T47D (cell line): ENCODE results near the gene SEC14L1.

ENCODE experiments used
- DNase-seq, 2 experiments: peaks; one replicate each; pipeline versions ENCODE4 v3.0.0 to v3.0.0-alpha.2; 2011 to 2012; ENCODE audit warnings: low read depth in 1 of 2, low spot score in 1 of 2
- JUND ChIP-seq: IDR thresholded peaks from 2 replicates; pipeline ENCODE4 v1.6.1; 2012; ENCODE audit warnings: low read depth
- in situ Hi-C: cut with HindIII; loops from 2 replicates; pipeline ENCODE4 v1.10.0; 2016; ENCODE audit warnings: low sequenced_read_pairs, low pct_unique_long_range_greater_than_20kb

SEC14L1 gene

DNA sequence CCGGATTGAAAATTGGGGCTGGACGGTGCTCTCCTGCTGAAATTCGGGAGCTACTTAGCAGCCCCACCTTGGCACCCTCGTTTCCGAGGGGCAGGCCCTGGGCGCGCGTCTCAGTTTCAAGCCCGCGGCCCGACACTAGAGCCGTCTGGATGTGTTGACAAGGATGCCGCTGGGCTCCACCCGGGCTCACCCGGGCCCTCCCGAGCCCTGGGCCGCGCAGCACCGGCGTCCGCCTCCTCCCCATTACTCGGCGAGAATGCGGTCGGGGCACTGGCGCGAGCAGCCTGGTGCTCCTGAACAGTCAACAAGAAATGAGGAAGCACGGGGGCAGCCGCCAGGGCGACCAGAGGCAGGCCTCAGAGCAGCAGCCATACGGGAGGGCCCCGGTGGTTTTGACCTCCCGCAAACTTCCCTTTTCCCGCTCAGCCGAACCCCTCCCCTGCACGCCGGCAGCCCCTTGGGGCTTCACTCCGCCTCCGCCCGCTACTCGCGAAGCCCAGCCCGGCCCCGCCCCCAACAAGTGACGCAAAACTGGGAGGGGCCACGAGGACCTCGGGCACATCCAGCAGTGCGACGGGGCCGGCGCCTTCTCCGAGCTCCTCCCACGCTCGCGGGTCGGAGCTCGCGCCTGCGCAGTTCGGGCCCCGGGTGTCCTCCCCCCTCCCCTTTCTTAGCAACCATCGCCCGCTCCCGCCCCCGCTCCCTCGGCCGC, 447 bp upstream of the SEC14L1 start:
- in situ Hi-C loops: no loop called here
- TF ChIP-seq JUND: no peak
- DNase-seq: peak; percentile 93 to 99

DNA sequence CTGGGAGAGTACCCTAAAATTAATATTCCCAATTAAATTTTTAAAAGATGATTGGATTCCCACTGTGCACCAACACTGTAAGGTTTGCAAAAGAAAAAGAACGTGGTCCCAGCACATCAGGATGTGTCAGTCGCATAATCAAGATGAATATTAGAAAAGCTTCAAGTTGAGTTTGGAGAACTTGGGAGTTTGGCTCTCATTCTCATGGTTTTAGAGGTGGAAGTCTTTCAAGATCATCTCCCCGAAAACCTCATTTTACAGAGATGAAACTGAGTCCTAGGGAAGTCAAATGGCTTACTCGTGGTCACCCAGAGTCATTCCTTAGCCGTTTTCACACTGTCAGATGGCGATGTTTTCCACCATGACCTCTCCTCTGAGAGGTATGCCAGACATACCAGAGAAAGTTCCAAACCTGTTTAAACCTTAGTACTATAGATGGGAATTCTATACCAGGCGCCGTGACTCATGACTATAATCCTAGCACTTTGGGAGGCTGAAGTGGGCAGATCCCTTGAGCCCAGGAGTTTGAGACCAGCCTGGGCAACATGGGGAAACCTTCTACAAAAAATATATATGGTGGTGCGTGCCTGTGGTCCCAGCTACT, 1.2 kb downstream of the SEC14L1 start:
- no peak for TF ChIP-seq JUND
- in situ Hi-C loops: no loop called here
- DNase-seq: no peak

DNA sequence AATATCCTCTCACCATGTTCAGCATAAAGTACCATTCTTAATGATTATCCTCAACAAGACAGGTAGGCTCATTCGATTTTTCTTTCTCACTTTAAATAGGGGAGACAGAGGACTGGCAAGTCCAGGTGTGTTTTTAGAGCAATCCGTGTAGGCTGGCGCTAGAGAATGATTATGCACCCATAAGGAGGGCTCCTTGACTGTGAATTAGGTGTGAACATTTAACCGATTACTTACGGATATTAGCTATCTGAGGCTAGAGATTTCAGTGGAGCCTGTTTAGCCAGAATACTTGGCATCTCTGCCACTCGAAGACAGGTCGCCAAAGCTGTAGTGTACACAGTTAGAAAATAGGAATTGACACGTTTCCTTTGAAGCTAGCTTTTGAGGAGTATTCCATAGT, 1.9 kb downstream of the SEC14L1 start:
- no peak for DNase-seq
- in situ Hi-C loops: no loop called here
- no peak for TF ChIP-seq JUND

DNA sequence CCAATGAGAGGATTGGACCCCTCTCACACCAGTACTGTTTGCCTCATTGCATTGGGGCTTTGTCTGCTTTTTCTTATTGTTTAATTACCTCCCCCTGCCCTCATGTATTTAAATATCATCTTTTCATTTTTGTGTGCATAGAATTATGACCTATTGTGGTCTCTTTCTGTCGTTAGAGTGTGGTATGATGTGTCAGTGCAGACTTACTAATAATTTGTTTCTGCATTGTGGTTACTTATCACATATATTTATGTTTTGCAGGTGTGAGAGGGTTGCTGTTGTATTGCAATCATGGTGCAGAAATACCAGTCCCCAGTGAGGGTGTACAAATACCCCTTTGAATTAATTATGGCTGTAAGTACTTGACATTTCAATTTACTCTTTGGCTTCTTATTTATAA, 2.5 kb downstream of the SEC14L1 start:
- in situ Hi-C loops: no loop called here
- DNase-seq: no peak
- no peak for TF ChIP-seq JUND

DNA sequence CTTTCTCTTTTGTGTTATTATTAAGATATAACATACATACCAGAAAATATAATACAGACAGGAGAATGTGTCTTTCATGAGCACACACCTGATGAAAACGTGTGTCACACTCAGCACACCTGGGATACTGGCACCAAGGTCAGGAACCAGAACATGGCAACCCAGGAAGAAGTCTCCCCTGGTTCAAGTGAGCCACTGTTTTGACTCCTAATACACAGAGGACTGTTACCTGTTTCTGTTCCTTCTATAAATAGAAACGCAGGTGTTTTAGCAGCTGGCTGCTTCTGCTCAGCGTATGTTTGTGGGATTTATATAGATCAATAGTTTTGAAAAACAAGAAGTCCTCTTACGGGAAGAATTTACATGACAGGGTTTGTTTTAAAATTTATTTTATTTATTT, 3.5 kb downstream of the SEC14L1 start:
- DNase-seq: no peak
- in situ Hi-C loops: no loop called here
- TF ChIP-seq JUND: no peak

DNA sequence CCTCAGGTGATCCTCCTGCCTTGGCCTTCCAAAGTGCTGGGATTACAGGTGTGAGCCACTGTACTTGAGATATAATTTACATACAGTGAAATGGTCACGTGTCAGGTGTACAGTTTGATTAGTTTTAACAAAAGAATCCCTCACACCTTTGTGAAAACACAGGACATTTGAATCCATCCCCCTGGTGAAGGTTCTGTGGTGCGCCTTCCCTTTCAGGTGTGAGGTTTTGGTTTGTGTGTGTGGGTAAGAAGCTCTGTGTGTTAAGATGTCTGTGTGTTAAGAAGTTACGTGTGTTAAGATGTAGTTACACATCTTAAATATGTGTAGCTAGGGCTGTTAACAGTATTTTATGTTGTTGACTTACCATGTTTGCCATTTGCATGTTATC, 4.4 kb downstream of the SEC14L1 start:
- DNase-seq: no peak
- TF ChIP-seq JUND: no peak
- in situ Hi-C loops: no loop called here

DNA sequence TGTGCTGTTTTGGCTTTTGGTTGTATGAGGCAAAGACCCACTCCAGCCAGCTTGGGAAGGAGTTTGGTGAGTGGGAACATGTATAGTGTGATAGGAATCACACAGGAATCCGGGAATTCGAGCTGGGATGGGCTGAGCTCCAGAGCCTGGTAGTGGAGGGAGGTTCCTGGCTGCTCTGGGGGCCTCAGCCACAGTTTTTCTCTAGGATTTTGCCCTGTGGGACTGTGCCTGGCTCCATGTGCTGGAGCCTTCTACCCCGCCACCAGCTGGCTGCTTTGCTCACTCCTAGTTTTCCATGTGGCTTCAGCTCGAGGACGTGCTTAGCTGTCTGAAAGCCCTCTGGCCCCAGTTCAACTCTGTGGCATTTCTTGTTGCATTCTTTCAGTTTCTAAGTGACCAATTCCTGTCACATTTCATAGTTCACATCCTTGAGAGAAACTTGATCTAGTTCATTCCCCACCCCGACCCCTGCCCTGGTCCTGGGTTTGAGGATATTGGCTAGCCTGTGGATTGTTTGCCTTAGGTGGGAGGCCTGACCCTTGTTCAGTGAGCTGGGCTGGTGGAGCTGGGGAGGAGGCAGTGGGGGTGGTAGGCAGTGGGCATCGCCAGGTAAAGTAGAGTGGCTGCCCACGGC, 5.0 kb downstream of the SEC14L1 start:
- peak in 1 of 2 experiments; percentile 74 for DNase-seq
- TF ChIP-seq JUND: no peak
- in situ Hi-C loops: no loop called here

DNA sequence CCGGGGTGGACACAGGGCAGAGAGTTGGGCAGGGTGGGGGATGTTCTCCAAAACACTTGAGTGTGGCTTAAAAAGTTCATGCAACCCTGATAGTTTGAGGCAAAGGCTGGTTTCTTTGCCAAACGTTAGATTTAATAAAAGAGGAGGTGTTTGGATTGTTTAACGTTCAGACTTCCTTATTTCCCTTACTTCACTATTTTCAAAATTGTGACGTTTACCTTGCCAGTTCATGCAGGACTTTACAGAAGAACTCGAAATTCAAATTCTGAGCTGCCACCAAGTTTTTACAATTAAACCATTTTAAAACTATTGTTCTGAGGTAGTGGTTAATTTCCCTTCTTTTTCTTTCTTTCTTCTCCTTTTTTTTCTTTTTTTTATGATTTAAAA, 5.5 kb downstream of the SEC14L1 start:
- DNase-seq: no peak
- TF ChIP-seq JUND: no peak
- in situ Hi-C loops: no loop called here

DNA sequence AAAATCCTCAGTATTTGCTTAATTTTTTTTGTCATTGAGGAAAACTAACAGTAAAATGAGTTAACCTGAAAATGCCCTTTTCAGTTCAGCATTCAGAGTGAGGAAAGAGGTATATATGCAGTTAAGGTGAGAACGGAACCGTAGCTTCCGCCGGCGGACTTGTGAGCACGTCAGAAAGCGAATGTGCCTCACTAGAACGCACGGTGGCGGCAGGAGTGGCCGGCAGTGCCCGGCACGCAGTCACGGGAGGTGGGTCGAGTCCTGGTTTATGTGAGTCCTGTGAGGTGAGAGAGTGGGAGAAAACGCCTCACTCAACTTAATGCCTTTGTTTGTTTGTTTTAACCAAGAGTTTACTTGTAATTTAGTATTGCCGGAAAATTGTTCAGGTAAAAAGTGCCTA, 6.1 kb downstream of the SEC14L1 start:
- TF ChIP-seq JUND: no peak
- DNase-seq: no peak
- in situ Hi-C loops: no loop called here

DNA sequence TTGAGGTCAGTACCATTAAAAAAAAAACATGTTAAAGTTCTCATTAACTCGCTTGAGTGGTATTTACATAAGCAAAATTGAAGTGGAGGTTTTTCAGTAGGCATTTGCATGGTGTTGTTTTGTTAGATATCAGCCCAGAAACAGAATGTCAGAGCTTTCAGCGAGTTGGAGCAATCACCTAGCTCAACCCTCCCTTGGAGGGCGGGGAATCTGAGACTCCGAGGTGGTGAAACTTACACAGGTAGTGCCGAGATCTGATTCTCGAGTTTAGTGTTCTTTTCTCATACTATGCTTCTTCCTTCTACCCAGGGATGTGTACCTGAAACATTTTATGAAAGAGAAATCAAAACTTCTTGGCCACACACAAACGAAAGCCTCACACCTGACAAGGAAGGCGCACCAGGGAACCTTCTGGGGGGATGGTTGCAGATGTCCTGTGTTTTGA, 6.6 kb downstream of the SEC14L1 start:
- no peak for TF ChIP-seq JUND
- in situ Hi-C loops: no loop called here
- DNase-seq: no peak

DNA sequence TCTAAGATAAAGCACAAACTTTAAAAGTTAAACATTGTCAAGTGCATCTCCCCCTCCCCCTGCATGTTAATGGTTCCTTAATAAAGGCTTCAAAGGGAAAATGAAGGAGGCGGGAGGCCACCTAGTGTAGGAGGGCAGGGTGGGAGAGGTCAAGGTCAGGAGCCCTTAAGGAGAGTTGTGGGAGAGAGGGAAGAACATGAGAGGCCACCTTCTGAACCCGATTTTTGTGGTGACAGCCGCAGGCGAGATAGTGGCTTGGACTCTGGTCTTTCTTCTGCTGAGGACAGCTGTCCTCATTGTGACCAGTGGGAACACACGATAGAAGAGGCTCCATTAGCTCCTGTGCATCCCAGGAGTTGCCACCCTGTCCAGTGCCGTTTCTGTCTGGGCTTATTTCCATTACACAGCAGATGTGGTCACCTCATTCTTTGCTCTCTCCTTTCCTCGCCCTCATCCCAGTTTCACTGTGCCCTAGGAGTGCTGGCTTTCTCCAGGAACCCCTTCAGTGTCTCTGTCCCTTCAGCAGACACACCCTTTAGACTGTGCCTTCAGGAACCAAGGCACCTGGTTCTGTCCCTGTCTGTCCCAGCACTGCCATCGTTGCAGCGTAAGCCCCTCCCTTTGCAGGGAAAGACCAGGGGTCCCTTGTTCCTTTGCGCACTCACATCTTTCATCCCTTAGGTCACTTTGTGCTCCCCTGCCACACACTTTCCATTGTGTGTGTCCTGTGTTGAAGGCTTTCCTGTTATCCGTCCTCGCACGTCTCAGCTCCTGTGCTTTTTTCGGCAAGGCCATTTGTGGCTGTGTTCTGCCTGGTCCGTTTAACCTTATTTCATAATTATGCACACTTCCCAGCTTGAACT, 7.5 kb downstream of the SEC14L1 start:
- no peak for TF ChIP-seq JUND
- in situ Hi-C loops: no loop called here
- no peak for DNase-seq

DNA sequence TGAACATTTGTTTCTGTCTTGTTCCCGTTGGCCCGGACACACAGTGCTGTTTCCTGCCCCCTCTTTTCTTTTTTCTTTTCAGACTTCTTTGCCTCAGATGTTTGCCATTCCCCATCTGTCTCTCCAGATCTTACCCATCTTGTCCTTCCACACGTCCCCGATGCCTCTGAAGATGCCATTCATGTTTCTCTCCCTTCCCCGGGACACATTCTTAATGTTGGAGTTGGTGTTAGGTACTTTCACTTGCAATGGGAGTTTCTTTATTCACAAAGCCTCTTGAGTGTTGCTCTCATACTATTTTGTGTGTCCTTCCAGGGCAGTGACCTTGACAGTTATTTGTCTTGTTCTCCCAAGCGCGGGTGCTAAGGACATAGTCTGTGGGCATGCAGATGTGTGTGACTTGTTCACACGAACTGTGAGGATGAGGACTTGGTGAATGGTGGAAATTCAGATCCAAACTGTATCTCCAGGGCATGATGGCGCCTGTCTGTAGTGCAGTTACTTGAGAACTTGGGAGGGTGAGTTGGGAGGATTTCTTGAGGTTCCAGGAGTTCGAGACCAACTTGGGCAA, 8.3 kb downstream of the SEC14L1 start:
- in situ Hi-C loops: no loop called here
- no peak for TF ChIP-seq JUND
- DNase-seq: no peak

DNA sequence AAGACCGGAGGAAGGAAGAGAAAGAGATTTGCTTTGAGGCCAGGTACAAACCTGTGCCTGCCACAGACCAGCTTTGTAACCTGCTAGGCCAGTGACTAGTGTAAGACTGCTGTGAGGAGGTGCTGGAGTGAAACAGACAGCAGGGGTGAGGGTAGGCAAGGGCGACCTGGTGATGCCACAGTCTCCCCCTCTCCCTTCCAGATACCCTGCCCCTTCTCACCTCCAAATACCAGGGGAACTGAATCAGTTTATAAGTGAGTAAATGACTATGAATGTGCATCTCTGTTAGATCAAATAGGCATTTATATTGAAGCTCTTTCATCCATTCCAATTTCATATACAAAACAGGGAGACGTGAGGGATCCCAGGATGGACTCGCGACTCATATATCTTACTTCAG, 9.4 kb downstream of the SEC14L1 start:
- DNase-seq: no peak
- in situ Hi-C loops: no loop called here
- TF ChIP-seq JUND: no peak
